PC-3 (cell line): Measurements from ENCODE around the gene SNRNP27.

ENCODE experiments used
- CTCF ChIP-seq: fragments of 300-600 bp; sonication (generic); conservative IDR thresholded peaks from 2 replicates; pipeline ENCODE4 v1.5.1; 2017; ENCODE audit warnings: antibody characterized with exemption, low read depth, mild to moderate bottlenecking, low read length
- EZH2 ChIP-seq: fragments of 300-600 bp; sonication (generic); IDR thresholded peaks from one replicate; pipeline ENCODE4 v1.6.1; 2017; ENCODE audit warnings: antibody characterized with exemption, mild to moderate bottlenecking, low read length; ENCODE audit not compliant: unreplicated experiment
- EZH2phosphoT487 ChIP-seq: fragments of 300-600 bp; sonication (generic); IDR thresholded peaks from 2 replicates; pipeline ENCODE4 v1.6.1; 2018; ENCODE audit warnings: mild to moderate bottlenecking, antibody characterized with exemption, low read length, borderline replicate concordance

GRCh38 chr2:69939722-69940121 is 46.0 kb downstream of the SNRNP27 start:
- TF ChIP-seq EZH2 (no peak), CTCF (no peak), EZH2phosphoT487 (no peak)
